ENCODE results near the gene C6orf89.

Gene C6orf89

GRCh38 chr6:36967301-36967700 lies 81.5 kb downstream of the C6orf89 start:
- H3K4me1 Mint-ChIP-seq (ENCODE audit: low read depth): peaks cover 19% of the 10 kb centered on the region
- peaks cover 41% of the 10 kb centered on the region for H3K36me3 Mint-ChIP-seq (ENCODE audit: low read depth)
- H3K9me3 Mint-ChIP-seq: no peaks in the 10 kb centered on the region
- no peaks in the 10 kb centered on the region for H3K27me3 Mint-ChIP-seq (ENCODE audit: low read depth)
- no peak overlapping the region for H3K27ac Mint-ChIP-seq
- H3K4me3 Mint-ChIP-seq: no peak overlapping the region

DNA sequence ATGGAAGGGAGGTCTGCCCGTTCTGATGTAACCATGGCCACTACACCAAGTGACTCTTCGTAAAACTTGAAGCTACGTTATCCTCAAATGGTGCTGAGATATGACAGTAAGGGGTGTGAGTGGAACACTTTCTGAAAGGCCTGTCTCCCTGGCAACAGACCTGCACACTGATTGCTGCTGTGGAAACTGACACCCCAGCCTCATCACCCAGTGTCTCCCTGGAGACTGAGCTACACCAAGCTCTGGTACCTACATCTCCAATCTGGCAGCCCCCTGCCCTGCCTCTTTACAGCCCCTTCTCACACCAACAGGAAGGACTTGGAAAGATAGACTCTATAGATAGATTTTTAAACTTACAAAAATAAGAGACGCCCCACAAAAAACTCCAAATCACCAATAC lies 82.0 kb downstream of the C6orf89 start:
- Mint-ChIP-seq H3K27ac (no peak overlapping the region), H3K36me3 (ENCODE audit: low read depth) (peaks cover 46% of the 10 kb centered on the region), H3K27me3 (ENCODE audit: low read depth) (no peaks in the 10 kb centered on the region), H3K4me3 (no peak overlapping the region), H3K4me1 (ENCODE audit: low read depth) (peaks cover 17% of the 10 kb centered on the region), H3K9me3 (no peaks in the 10 kb centered on the region)

- H3K27ac Mint-ChIP-seq: no peak overlapping the region
- no peaks in the 10 kb centered on the region for H3K27me3 Mint-ChIP-seq (ENCODE audit: low read depth)
- H3K36me3 Mint-ChIP-seq (ENCODE audit: low read depth): peaks cover 49% of the 10 kb centered on the region
- peaks cover 12% of the 10 kb centered on the region for H3K4me1 Mint-ChIP-seq (ENCODE audit: low read depth)
- H3K4me3 Mint-ChIP-seq: no peak overlapping the region
- no peaks in the 10 kb centered on the region for H3K9me3 Mint-ChIP-seq
Observed at GRCh38 chr6:36968266-36968977, 82.7 kb downstream of the C6orf89 start.

- no peak overlapping the region for H3K4me3 Mint-ChIP-seq
- no peak overlapping the region for H3K27ac Mint-ChIP-seq
- no peaks in the 10 kb centered on the region for H3K27me3 Mint-ChIP-seq (ENCODE audit: low read depth)
- peaks cover 8% of the 10 kb centered on the region for H3K4me1 Mint-ChIP-seq (ENCODE audit: low read depth)
- H3K36me3 Mint-ChIP-seq (ENCODE audit: low read depth): peaks cover 49% of the 10 kb centered on the region
- H3K9me3 Mint-ChIP-seq: no peaks in the 10 kb centered on the region
Observed at GRCh38 chr6:36969240-36969691, 83.5 kb downstream of the C6orf89 start.

DNA sequence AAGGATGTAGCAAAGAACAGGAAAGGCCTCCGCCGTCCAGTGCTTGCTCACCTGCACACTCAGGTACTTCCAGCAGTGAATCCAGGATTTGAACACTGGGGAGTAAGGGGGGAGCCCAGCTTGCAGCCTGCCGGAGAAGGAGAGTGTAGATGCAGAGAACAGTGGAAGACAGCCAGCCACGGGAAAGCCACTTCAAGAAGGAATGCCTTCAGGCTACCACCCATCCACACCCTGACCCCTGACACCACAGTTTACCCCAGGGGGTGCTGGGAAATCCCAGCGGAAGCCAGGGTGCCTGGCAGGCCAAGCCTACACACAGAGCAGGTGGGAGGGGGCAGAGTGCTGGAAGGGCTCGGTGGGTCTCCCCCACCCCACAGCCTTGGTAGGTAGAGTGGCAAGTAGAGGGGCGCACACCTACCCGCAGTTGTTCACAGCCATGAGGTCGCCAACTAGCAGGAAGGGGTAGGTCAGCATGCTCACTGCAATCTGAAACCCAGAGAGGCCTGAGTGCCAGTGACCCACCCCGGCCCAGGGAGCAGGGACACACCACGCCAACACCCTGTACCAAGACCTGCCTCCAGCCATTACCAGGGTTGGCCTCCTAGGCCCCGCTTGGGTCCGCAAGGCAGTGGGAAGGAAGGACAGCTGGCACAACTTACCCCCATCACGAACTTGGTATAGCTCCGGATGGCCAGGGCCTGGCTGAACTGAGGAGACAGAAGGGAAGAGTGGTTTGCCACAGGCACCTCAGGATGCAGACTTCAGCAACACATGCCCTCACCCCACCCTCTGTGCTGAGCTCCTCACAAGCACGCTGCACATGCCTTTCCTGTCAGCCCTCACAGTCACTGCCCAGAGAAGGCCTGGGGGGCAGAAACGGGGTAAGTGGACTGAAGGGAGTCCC lies 84.5 kb downstream of the C6orf89 start:
- H3K4me1 Mint-ChIP-seq (ENCODE audit: low read depth): peaks cover 4% of the 10 kb centered on the region
- H3K9me3 Mint-ChIP-seq: no peaks in the 10 kb centered on the region
- H3K27me3 Mint-ChIP-seq (ENCODE audit: low read depth): no peaks in the 10 kb centered on the region
- H3K36me3 Mint-ChIP-seq (ENCODE audit: low read depth): peaks cover 50% of the 10 kb centered on the region
- no peak overlapping the region for H3K27ac Mint-ChIP-seq
- H3K4me3 Mint-ChIP-seq: no peak overlapping the region

- Mint-ChIP-seq H3K4me1 (ENCODE audit: low read depth) (no peaks in the 10 kb centered on the region), H3K4me3 (no peak overlapping the region), H3K36me3 (ENCODE audit: low read depth) (peaks cover 52% of the 10 kb centered on the region), H3K9me3 (no peaks in the 10 kb centered on the region), H3K27ac (peak overlapping the region; percentile 67), H3K27me3 (ENCODE audit: low read depth) (no peaks in the 10 kb centered on the region)
Observed at GRCh38 chr6:36970892-36971842, 85.4 kb downstream of the C6orf89 start.

DNA sequence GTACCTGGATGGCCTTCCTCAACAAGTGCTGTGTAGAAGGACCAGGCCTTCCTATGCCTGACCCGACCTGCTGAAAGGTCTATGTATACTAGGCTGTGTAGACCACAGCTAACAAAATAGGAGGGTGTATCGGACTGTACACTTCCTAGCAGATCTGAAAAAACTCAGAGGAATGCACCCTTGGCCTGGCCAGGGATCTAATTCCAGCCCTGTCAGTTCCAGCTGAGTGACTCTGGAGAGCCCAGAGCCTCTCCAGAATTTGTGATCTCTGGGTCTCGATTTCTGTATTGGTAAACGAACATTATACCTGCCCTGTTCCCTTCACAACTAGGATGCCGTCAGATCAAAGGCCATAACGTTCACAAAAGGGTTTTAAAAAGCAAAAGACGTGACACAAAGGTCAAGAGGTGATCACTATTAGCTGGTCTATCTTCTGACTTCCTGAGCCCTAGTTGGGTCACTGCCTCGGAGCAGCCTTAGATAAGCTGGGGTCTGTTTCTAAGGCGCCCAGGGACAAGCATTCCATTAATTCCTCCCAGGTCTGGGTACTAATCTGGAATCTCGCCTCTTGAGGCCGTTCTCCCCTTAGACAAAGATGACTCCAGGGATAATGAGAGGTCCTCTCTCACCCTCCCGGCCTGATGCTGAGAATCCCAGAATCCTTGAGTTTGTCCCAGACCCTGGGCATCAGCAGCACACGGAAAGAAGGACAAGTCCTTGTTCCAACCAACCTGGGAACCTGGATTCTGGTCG lies 86.3 kb downstream of the C6orf89 start:
- H3K27ac Mint-ChIP-seq: peak overlapping the region; percentile 67
- H3K36me3 Mint-ChIP-seq (ENCODE audit: low read depth): peaks cover 52% of the 10 kb centered on the region
- no peaks in the 10 kb centered on the region for H3K9me3 Mint-ChIP-seq
- no peaks in the 10 kb centered on the region for H3K27me3 Mint-ChIP-seq (ENCODE audit: low read depth)
- H3K4me3 Mint-ChIP-seq: no peak overlapping the region
- no peaks in the 10 kb centered on the region for H3K4me1 Mint-ChIP-seq (ENCODE audit: low read depth)

DNA sequence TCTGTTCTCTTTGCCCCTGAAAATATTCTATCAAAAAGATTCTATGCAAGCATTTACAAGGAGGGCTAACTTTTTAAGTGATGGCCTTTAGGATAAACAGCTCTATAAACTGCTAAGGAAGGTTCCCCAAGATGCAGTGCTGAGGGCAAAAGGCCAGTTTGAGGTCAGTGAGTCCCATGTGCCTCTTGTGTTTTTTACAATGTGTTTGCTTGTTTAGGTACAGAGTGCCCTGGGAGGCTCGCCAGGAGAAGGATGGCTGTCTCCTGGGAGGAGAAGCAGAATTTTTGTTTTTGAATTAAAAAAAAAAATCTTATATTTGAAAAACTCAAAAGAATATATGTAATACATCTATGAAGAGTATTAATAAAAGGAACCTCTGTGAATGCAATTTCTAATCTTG lies 87.4 kb downstream of the C6orf89 start:
- Mint-ChIP-seq H3K27me3 (ENCODE audit: low read depth) (no peaks in the 10 kb centered on the region), H3K36me3 (ENCODE audit: low read depth) (peaks cover 58% of the 10 kb centered on the region), H3K4me3 (no peak overlapping the region), H3K4me1 (ENCODE audit: low read depth) (no peaks in the 10 kb centered on the region), H3K27ac (no peak overlapping the region), H3K9me3 (no peaks in the 10 kb centered on the region)

DNA sequence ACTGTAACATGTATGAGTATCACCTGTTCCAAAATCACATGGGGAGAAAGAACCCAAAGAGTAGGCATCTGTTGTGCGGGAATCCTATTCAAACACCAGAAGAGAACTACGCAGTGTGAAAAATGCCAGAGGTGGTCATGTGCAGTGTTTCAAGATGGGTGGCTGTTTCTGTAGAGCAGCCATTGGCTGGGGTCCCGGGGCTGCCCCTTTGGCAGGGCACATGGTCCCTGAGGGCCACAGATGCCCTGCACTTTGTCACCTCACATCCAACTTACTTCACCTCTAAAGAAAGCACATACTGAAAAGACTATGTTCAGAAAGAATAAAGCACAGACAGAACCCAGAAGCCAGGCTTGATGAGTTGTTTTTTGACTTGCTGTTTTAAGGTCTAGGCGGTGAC lies 87.9 kb downstream of the C6orf89 start:
- Mint-ChIP-seq H3K9me3 (no peaks in the 10 kb centered on the region), H3K4me3 (no peak overlapping the region), H3K27ac (no peak overlapping the region), H3K4me1 (ENCODE audit: low read depth) (no peaks in the 10 kb centered on the region), H3K27me3 (ENCODE audit: low read depth) (no peaks in the 10 kb centered on the region), H3K36me3 (ENCODE audit: low read depth) (peaks cover 57% of the 10 kb centered on the region)

DNA sequence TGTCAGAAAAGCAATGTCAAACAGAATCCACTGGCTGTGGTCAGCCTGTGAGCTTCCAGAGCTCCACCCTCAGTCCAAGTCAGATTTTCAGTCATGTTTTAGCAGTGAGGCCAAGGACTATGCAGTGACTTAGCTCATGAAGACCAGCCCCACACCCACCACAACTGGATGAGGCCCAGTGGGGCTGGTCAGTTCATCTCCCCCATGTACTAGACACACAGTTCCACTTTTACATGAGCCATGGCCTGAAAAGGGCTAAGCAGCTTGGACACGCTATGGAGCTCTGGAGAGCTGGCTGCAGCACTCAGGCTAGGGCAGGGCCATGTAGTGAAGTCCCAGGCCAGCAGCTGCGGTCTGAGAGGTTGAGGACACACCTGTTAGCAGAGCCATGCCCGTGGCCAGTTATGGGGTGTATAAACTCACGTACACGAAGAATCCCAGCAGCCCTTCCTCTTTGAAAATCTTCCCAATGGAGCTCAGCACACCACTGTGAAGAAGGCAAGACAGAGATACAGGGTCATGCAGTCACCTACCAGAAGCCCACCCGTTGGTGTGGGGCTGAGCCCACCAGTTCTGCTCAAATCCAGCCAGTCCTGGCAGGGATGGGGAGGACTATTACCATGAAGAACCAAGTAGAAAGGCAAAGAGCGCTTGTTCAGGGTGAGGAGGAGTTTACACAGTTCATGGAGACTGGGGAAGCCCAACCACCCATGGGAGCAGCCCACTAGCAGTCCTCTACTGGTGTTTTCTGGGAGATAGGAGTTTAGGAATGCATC lies 89.7 kb downstream of the C6orf89 start:
- no peak overlapping the region for H3K27ac Mint-ChIP-seq
- H3K36me3 Mint-ChIP-seq (ENCODE audit: low read depth): peaks cover 51% of the 10 kb centered on the region
- no peaks in the 10 kb centered on the region for H3K27me3 Mint-ChIP-seq (ENCODE audit: low read depth)
- H3K9me3 Mint-ChIP-seq: no peaks in the 10 kb centered on the region
- H3K4me1 Mint-ChIP-seq (ENCODE audit: low read depth): peaks cover 10% of the 10 kb centered on the region
- H3K4me3 Mint-ChIP-seq: no peak overlapping the region

DNA sequence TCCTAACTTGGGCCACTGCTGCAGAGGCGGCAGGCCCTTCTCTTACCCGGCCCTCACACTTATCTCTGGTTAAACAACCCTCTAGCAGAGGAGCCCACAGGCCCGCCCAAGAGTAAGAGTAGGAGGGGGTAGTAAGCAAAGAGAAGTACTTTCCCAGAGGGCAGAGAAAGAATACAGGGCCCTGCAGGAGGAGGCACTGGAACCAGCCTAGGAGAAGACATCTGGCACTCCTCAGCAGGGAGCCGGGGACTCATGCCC lies 90.2 kb downstream of the C6orf89 start:
- Mint-ChIP-seq H3K9me3 (no peaks in the 10 kb centered on the region), H3K27me3 (ENCODE audit: low read depth) (no peaks in the 10 kb centered on the region), H3K27ac (no peak overlapping the region), H3K4me1 (ENCODE audit: low read depth) (peaks cover 13% of the 10 kb centered on the region), H3K36me3 (ENCODE audit: low read depth) (peaks cover 53% of the 10 kb centered on the region), H3K4me3 (no peak overlapping the region)

DNA sequence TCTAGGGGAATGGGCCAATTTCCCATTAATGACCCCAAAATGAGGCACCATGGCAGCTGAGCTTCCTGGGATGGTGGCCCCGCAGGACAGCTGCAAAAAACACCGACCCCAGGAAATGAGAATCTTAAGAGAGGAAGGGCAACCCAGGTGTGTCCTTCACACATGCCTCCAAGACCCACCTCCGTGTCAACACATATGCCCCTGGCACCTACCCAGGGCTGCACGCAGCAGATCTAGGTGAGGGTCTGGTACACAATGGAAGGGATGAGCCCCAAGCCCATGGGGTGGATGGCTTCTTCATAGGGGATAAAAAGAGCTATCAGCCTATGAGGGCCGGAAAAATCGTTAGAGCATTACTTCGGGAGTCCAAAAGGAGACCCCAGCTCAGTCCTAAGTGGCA lies 90.8 kb downstream of the C6orf89 start:
- Mint-ChIP-seq H3K4me1 (ENCODE audit: low read depth) (peaks cover 13% of the 10 kb centered on the region), H3K27me3 (ENCODE audit: low read depth) (no peaks in the 10 kb centered on the region), H3K4me3 (no peak overlapping the region), H3K36me3 (ENCODE audit: low read depth) (peaks cover 47% of the 10 kb centered on the region), H3K27ac (no peak overlapping the region), H3K9me3 (no peaks in the 10 kb centered on the region)

GRCh38 chr6:36976931-36977330 lies 91.2 kb downstream of the C6orf89 start:
- no peaks in the 10 kb centered on the region for H3K27me3 Mint-ChIP-seq (ENCODE audit: low read depth)
- H3K9me3 Mint-ChIP-seq: no peaks in the 10 kb centered on the region
- H3K4me3 Mint-ChIP-seq: no peak overlapping the region
- peaks cover 16% of the 10 kb centered on the region for H3K4me1 Mint-ChIP-seq (ENCODE audit: low read depth)
- H3K36me3 Mint-ChIP-seq (ENCODE audit: low read depth): peaks cover 46% of the 10 kb centered on the region
- no peak overlapping the region for H3K27ac Mint-ChIP-seq
